H9 (cell line): ENCODE results near the gene MMP14. TPM values are rescaled to one million over a fixed set of nuclear protein-coding genes. Genes with fewer than 3 reads are reported as not detected.

Experiments used
- DNase-seq: peaks from one replicate; pipeline ENCODE4 v3.0.0-alpha.2; 2017
- H2AFZ ChIP-seq: one replicate; pipeline ENCODE4 v1.6.1; 2013; ENCODE audit warnings: mild to moderate bottlenecking, low read length, control low read depth, moderate library complexity
- H2AK5ac ChIP-seq: 2 replicates; pipeline ENCODE4 v1.6.1; 2013; ENCODE audit warnings: low read length, control low read depth, mixed read lengths; ENCODE audit not compliant: insufficient read length
- H2BK120ac ChIP-seq: one replicate; pipeline ENCODE4 v1.6.1; 2013; ENCODE audit warnings: low read depth, mild to moderate bottlenecking, low read length, control low read depth, inconsistent platforms; ENCODE audit not compliant: poor library complexity, severe bottlenecking
- H2BK12ac ChIP-seq: 2 replicates; pipeline ENCODE4 v1.6.1; 2013; ENCODE audit warnings: low read length, control low read depth, mixed read lengths, low read depth; ENCODE audit not compliant: insufficient read length
- H2BK15ac ChIP-seq: 2 replicates; pipeline ENCODE4 v1.6.1; 2013; ENCODE audit warnings: low read depth, low read length, control low read depth
- H2BK20ac ChIP-seq: one replicate; pipeline ENCODE4 v1.6.1; 2013; ENCODE audit warnings: low read depth, mild to moderate bottlenecking, low read length, control low read depth, inconsistent platforms; ENCODE audit not compliant: poor library complexity, severe bottlenecking
- H2BK5ac ChIP-seq: 2 replicates; pipeline ENCODE4 v1.6.1; 2013; ENCODE audit warnings: low read length, control low read depth, mixed read lengths; ENCODE audit not compliant: insufficient read length
- H3K14ac ChIP-seq: 2 replicates; pipeline ENCODE4 v1.6.1; 2013; ENCODE audit warnings: low read length, control low read depth; ENCODE audit not compliant: insufficient read depth
- H3K18ac ChIP-seq: 2 replicates; pipeline ENCODE4 v1.6.1; 2013; ENCODE audit warnings: low read depth, mild to moderate bottlenecking, mixed read lengths, low read length, control low read depth; ENCODE audit not compliant: insufficient read length
- H3K23ac ChIP-seq: 2 replicates; pipeline ENCODE4 v1.6.1; 2013; ENCODE audit warnings: low read length, control low read depth, mixed read lengths, low read depth; ENCODE audit not compliant: insufficient read length
- H3K23me2 ChIP-seq: 2 replicates; pipeline ENCODE4 v1.6.1; 2013; ENCODE audit warnings: low read depth, mild to moderate bottlenecking, mixed read lengths, low read length, control low read depth; ENCODE audit not compliant: insufficient read length, poor library complexity, severe bottlenecking
- H3K27ac ChIP-seq: 2 replicates; pipeline ENCODE4 v1.5.1; 2013; ENCODE audit warnings: low read length, control low read depth, mixed read lengths, low read depth; ENCODE audit not compliant: insufficient read length
- H3K27me3 ChIP-seq: 2 replicates; pipeline ENCODE4 v1.6.1; 2013; ENCODE audit warnings: low read length, control low read depth, inconsistent platforms; ENCODE audit not compliant: insufficient read depth
- H3K4ac ChIP-seq: 2 replicates; pipeline ENCODE4 v1.6.1; 2013; ENCODE audit warnings: low read depth, mild to moderate bottlenecking, control low read depth, inconsistent platforms, low read length, moderate library complexity
- H3K4me1 ChIP-seq: 2 replicates; pipeline ENCODE4 v1.6.1; 2013; ENCODE audit warnings: low read length, control low read depth, inconsistent platforms; ENCODE audit not compliant: insufficient read depth
- H3K4me2 ChIP-seq: 2 replicates; pipeline ENCODE4 v1.6.1; 2013; ENCODE audit warnings: low read length, control low read depth, mixed read lengths; ENCODE audit not compliant: insufficient read length, insufficient read depth
- H3K56ac ChIP-seq: 2 replicates; pipeline ENCODE4 v1.6.1; 2013; ENCODE audit warnings: low read depth, mild to moderate bottlenecking, mixed read lengths, low read length, control low read depth; ENCODE audit not compliant: insufficient read length
- H3K79me1 ChIP-seq: 2 replicates; pipeline ENCODE4 v1.6.1; 2013; ENCODE audit warnings: low read depth, mild to moderate bottlenecking, moderate library complexity, low read length, control low read depth, inconsistent platforms; ENCODE audit not compliant: insufficient read depth, poor library complexity, severe bottlenecking
- H3K79me2 ChIP-seq: 2 replicates; pipeline ENCODE4 v1.6.1; 2013; ENCODE audit warnings: low read length, control low read depth, inconsistent platforms; ENCODE audit not compliant: insufficient read depth
- H3K9ac ChIP-seq: 2 replicates; pipeline ENCODE4 v1.6.1; 2013; ENCODE audit warnings: low read length, control low read depth, mixed read lengths; ENCODE audit not compliant: insufficient read length; ENCODE audit errors: extremely low read depth
- H3K9me3 ChIP-seq: one replicate; pipeline ENCODE4 v1.6.1; 2013; ENCODE audit warnings: low read depth, low read length, inconsistent platforms; ENCODE audit not compliant: control insufficient read depth
- H3T11ph ChIP-seq: one replicate; pipeline ENCODE4 v1.6.1; 2013; ENCODE audit warnings: mild to moderate bottlenecking, low read length, control low read depth, inconsistent platforms
- H4K20me1 ChIP-seq: one replicate; pipeline ENCODE4 v1.6.1; 2013; ENCODE audit not compliant: control insufficient read depth, insufficient read length, insufficient read depth
- H4K5ac ChIP-seq: 2 replicates; pipeline ENCODE4 v1.6.1; 2013; ENCODE audit warnings: low read depth, mild to moderate bottlenecking, mixed read lengths, low read length, control low read depth; ENCODE audit not compliant: insufficient read length
- H4K8ac ChIP-seq: replicated peaks from 2 replicates; pipeline ENCODE4 v1.6.1; 2013; ENCODE audit warnings: low read length, control low read depth, mixed read lengths, low read depth; ENCODE audit not compliant: insufficient read length
- H4K91ac ChIP-seq: 2 replicates; pipeline ENCODE4 v1.6.1; 2013; ENCODE audit warnings: low read depth, mild to moderate bottlenecking, moderate library complexity, mixed read lengths, low read length, control low read depth; ENCODE audit not compliant: insufficient read length
- H3K27ac Mint-ChIP-seq, 3 experiments: 2 replicates in 2 of 3; 3 replicates in 1 of 3; pipeline ENCODE4 v1.8.0; 2020 to 2021; ENCODE audit warnings: mixed read lengths in 3 of 3, mild to moderate bottlenecking in 1 of 3, moderate library complexity in 1 of 3
- H3K27me3 Mint-ChIP-seq: 2 replicates; pipeline ENCODE4 v1.8.0; 2021; ENCODE audit warnings: low read depth, mild to moderate bottlenecking, moderate library complexity, mixed read lengths
- H3K36me3 Mint-ChIP-seq, 3 experiments: 2 replicates in 2 of 3; 3 replicates in 1 of 3; pipeline ENCODE4 v1.8.0; 2020 to 2021; ENCODE audit warnings: low read depth in 3 of 3, mixed read lengths in 3 of 3; ENCODE audit not compliant: insufficient read depth in 1 of 3
- H3K4me1 Mint-ChIP-seq, 2 experiments: 2 replicates each; pipeline ENCODE4 v1.8.0; 2020; ENCODE audit warnings: mixed read lengths in 2 of 2
- H3K4me3 Mint-ChIP-seq, 2 experiments: 2 replicates in 1 of 2; 3 replicates in 1 of 2; pipeline ENCODE4 v1.8.0; 2020 to 2021; ENCODE audit warnings: mild to moderate bottlenecking in 2 of 2, mixed read lengths in 2 of 2, moderate library complexity in 1 of 2
- H3K9me3 Mint-ChIP-seq, 2 experiments: 2 replicates in 1 of 2; 3 replicates in 1 of 2; pipeline ENCODE4 v1.8.0; 2020; ENCODE audit warnings: mild to moderate bottlenecking in 2 of 2, mixed read lengths in 2 of 2, moderate library complexity in 1 of 2
- WGBS: extraction: QIAGEN DNeasy Blood & Tissue Kit; methylation state at CpG from one replicate; pipeline ENCODE4 v1.1.7; 2013; ENCODE audit warnings: missing lambda C conversion rate, low lambda C conversion rate, mixed read lengths; ENCODE audit not compliant: insufficient read length; ENCODE audit errors: extremely low coverage; 5-methylcytosine and 5-hydroxymethylcytosine counted together
- total RNA-seq: library from RNA; stranded (reverse); gene quantifications from 2 replicates; pipeline ENCODE4 v1.2.1, GENCODE V29; 2021
- TF ChIP-seq, protein P1 (sequence below): fragments of 200-600 bp; sonication (generic); conservative IDR thresholded peaks from 3 replicates; pipeline ENCODE4 v1.8.0; 2021; ENCODE audit warnings: antibody characterized with exemption, mild to moderate bottlenecking

The MMP14 gene
- total RNA-seq, 1 experiment from 2014 or later = 56.5 TPM

DNA sequence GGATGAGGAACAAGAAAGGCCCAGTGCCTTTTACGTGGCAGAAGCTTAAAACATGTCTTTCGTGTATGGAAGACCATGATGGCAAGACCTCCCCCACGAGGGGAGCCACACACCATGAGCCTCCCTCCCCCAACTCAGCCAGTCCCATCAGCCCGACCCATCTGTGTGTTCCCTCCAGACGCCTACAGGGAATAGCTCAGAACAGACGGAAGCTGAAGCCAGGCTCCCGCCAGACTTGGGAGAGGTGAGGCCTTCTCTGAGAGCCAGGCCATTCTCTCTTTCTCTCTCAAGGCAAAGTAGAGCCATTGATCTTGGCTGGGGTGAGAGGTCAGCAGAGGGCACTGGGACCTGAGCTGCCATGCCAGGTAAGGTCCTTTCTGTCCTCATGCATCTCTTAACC lies 56.1 kb downstream of the MMP14 start:
- Mint-ChIP-seq H3K9me3 (no peaks in the 10 kb centered on the region), H3K27ac (no peak overlapping the region), H3K27me3 (peaks cover 32% of the 10 kb centered on the region), H3K4me3 (no peak overlapping the region), H3K4me1 (peaks cover 9 to 15% of the 10 kb centered on the region in 2 experiments; a peak in 3 of 4 replicates), H3K36me3 (no peaks in the 10 kb centered on the region)
- Histone ChIP-seq H3T11ph (no peak overlapping the region), H3K4me2 (no peak overlapping the region), H3K18ac (no peak overlapping the region), H2BK5ac (no peak overlapping the region), H3K23me2 (no peaks in the 10 kb centered on the region), H3K9me3 (no peaks in the 10 kb centered on the region), H4K5ac (no peak overlapping the region), H2AFZ (no peak overlapping the region), H4K8ac (no peak overlapping the region), H3K56ac (no peak overlapping the region), H2BK12ac (no peak overlapping the region), H3K23ac (no peak overlapping the region), H3K4ac (no peak overlapping the region), H2BK15ac (no peak overlapping the region), H3K79me1 (no peaks in the 10 kb centered on the region), H2AK5ac (no peak overlapping the region), H3K27ac (no peak overlapping the region), H3K4me1 (no peaks in the 10 kb centered on the region), H3K9ac (no peak overlapping the region), H2BK20ac (no peak overlapping the region), H4K20me1 (no peaks in the 10 kb centered on the region), H3K14ac (no peak overlapping the region), H4K91ac (no peak overlapping the region), H2BK120ac (no peak overlapping the region), H3K27me3 (peaks cover 3% of the 10 kb centered on the region; the same call in 1 of the 2 replicates), H3K79me2 (no peaks in the 10 kb centered on the region)
- TF ChIP-seq, protein P1, sequence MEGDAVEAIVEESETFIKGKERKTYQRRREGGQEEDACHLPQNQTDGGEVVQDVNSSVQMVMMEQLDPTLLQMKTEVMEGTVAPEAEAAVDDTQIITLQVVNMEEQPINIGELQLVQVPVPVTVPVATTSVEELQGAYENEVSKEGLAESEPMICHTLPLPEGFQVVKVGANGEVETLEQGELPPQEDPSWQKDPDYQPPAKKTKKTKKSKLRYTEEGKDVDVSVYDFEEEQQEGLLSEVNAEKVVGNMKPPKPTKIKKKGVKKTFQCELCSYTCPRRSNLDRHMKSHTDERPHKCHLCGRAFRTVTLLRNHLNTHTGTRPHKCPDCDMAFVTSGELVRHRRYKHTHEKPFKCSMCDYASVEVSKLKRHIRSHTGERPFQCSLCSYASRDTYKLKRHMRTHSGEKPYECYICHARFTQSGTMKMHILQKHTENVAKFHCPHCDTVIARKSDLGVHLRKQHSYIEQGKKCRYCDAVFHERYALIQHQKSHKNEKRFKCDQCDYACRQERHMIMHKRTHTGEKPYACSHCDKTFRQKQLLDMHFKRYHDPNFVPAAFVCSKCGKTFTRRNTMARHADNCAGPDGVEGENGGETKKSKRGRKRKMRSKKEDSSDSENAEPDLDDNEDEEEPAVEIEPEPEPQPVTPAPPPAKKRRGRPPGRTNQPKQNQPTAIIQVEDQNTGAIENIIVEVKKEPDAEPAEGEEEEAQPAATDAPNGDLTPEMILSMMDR = no peak
- DNase-seq = no peak
- no CpG with 5 or more reads among the region's 7 CpGs for WGBS
